SU-DHL-6 (cell line): ENCODE data around the gene AHDC1.

Experiments
- H2AFZ ChIP-seq: fragments of 200-600 bp; sonication (generic); 2 replicates; pipeline ENCODE4 v1.6.1; 2014; ENCODE audit warnings: low read depth, mild to moderate bottlenecking, moderate library complexity, mixed read lengths, antibody characterized with exemption, low read length; ENCODE audit not compliant: severe bottlenecking
- H3F3A ChIP-seq: fragments of 200-600 bp; shearing (Covaris generic); 2 replicates; pipeline ENCODE4 v1.6.0; 2016; ENCODE audit warnings: antibody characterized with exemption, mild to moderate bottlenecking; ENCODE audit not compliant: insufficient read depth
- H3K27ac ChIP-seq: fragments of 200-600 bp; sonication (generic); 2 replicates; pipeline ENCODE4 v1.5.1; 2016; ENCODE audit warnings: low read depth, mild to moderate bottlenecking, low read length, moderate library complexity, mixed read lengths
- H3K27me3 ChIP-seq: fragments of 200-600 bp; sonication (generic), shearing (Covaris generic); 2 replicates; pipeline ENCODE4 v1.6.0; 2014; ENCODE audit warnings: mild to moderate bottlenecking, low read length
- H3K36me3 ChIP-seq: fragments of 200-600 bp; sonication (generic); 2 replicates; pipeline ENCODE4 v1.6.1; 2014; ENCODE audit warnings: mild to moderate bottlenecking, low read length, mixed read lengths
- H3K4me2 ChIP-seq: fragments of 300-600, 200-600 bp; shearing (Covaris generic), sonication (generic); 2 replicates; pipeline ENCODE4 v1.6.0; 2014; ENCODE audit warnings: low read length, low read depth, mild to moderate bottlenecking; ENCODE audit not compliant: poor library complexity, severe bottlenecking
- H3K4me3 ChIP-seq: fragments of 200-600 bp; sonication (generic); 2 replicates; pipeline ENCODE4 v1.5.1; 2014; ENCODE audit warnings: antibody characterized with exemption, low read length, mild to moderate bottlenecking, mixed read lengths; ENCODE audit not compliant: insufficient read depth, poor library complexity, severe bottlenecking
- H3K79me2 ChIP-seq: fragments of 200-600 bp; sonication (generic); 2 replicates; pipeline ENCODE4 v1.6.1; 2014; ENCODE audit warnings: mild to moderate bottlenecking, low read length, moderate library complexity; ENCODE audit not compliant: insufficient read depth
- H3K9ac ChIP-seq: fragments of 200-600 bp; sonication (generic); 2 replicates; pipeline ENCODE4 v1.7.0; 2014; ENCODE audit warnings: mild to moderate bottlenecking, low read length
- H3K9me2 ChIP-seq: fragments of 200-600 bp; sonication (generic); replicated peaks from 2 replicates; pipeline ENCODE4 v1.6.1; 2014; ENCODE audit warnings: low read length; ENCODE audit not compliant: insufficient read depth
- H3K9me3 ChIP-seq: fragments of 200-600 bp; sonication (generic); 2 replicates; pipeline ENCODE4 v1.6.1; 2014; ENCODE audit warnings: low read length, mixed read lengths; ENCODE audit not compliant: insufficient read depth
- H4K20me1 ChIP-seq: fragments of 200-600 bp; sonication (generic); 2 replicates; pipeline ENCODE4 v1.6.1; 2014; ENCODE audit warnings: low read depth, mild to moderate bottlenecking, antibody characterized with exemption, low read length, moderate library complexity, mixed read lengths
- CTCF ChIP-seq: fragments of 200-600 bp; sonication (generic); IDR thresholded peaks from one replicate; pipeline ENCODE4 v1.5.1; 2017; ENCODE audit warnings: antibody characterized with exemption, mild to moderate bottlenecking, low read length, moderate library complexity; ENCODE audit not compliant: insufficient read depth, poor library complexity, severe bottlenecking
- EZH2phosphoT487 ChIP-seq: fragments of 200-600 bp; sonication (generic), shearing (Covaris generic); conservative IDR thresholded peaks from 2 replicates; pipeline ENCODE4 v1.6.1; 2018; ENCODE audit warnings: mild to moderate bottlenecking, antibody characterized with exemption, low read length, moderate library complexity, mixed read lengths

Gene AHDC1

GRCh38 chr1:27638805-27639204 is 34.9 kb upstream of the AHDC1 start:
- Histone ChIP-seq H3K4me2 (no peak overlapping the region), H3K9me2 (no peaks in the 10 kb centered on the region), H3K27ac (no peak overlapping the region), H3K27me3 (no peaks in the 10 kb centered on the region), H3K36me3 (no peaks in the 10 kb centered on the region), H3F3A (no peaks in the 10 kb centered on the region), H3K9ac (no peak overlapping the region), H3K9me3 (no peaks in the 10 kb centered on the region), H3K79me2 (no peaks in the 10 kb centered on the region), H3K4me3 (no peak overlapping the region), H4K20me1 (no peaks in the 10 kb centered on the region), H2AFZ (no peak overlapping the region)
- no peak for TF ChIP-seq EZH2phosphoT487
- TF ChIP-seq CTCF, result no peak

GRCh38 chr1:27638047-27638734 is 34.2 kb upstream of the AHDC1 start:
- Histone ChIP-seq H3K27me3 (no peaks in the 10 kb centered on the region), H4K20me1 (no peaks in the 10 kb centered on the region), H3K79me2 (no peaks in the 10 kb centered on the region), H3K9me3 (no peaks in the 10 kb centered on the region), H3K4me3 (no peak overlapping the region), H2AFZ (no peak overlapping the region), H3K9ac (no peak overlapping the region), H3K36me3 (no peaks in the 10 kb centered on the region), H3K4me2 (no peak overlapping the region), H3K27ac (no peak overlapping the region), H3F3A (no peaks in the 10 kb centered on the region), H3K9me2 (no peaks in the 10 kb centered on the region)
- TF ChIP-seq EZH2phosphoT487 (no peak), CTCF (no peak)

- no peaks in the 10 kb centered on the region for H3K27me3 ChIP-seq
- H3K4me2 ChIP-seq, result no peak overlapping the region
- H3K27ac ChIP-seq, result no peak overlapping the region
- no peaks in the 10 kb centered on the region for H3K9me2 ChIP-seq
- H3F3A ChIP-seq, result no peaks in the 10 kb centered on the region
- H4K20me1 ChIP-seq, result no peaks in the 10 kb centered on the region
- H3K9me3 ChIP-seq, result no peaks in the 10 kb centered on the region
- no peaks in the 10 kb centered on the region for H3K79me2 ChIP-seq
- no peak overlapping the region for H2AFZ ChIP-seq
- no peaks in the 10 kb centered on the region for H3K36me3 ChIP-seq
- TF ChIP-seq CTCF (no peak), EZH2phosphoT487 (no peak)
- no peak overlapping the region for H3K4me3 ChIP-seq
- no peak overlapping the region for H3K9ac ChIP-seq
These were observed 31.6 kb upstream of the AHDC1 start for GRCh38 chr1:27635396-27636142.
